Right lobe of liver (tissue), 6 donors: ENCODE results near the gene NSL1. TPM values are rescaled to one million over a fixed set of nuclear protein-coding genes. Genes with fewer than 3 reads are reported as not detected.

Experiments
- ATAC-seq, 4 donors: fragments of 200-7000 bp; cut with Tn5 transposase; one replicate each; pipeline ENCODE4 v1.9.1; 2020; ENCODE audit warnings: mild to moderate bottlenecking in 4 of 4, moderate library complexity in 4 of 4
- DNase-seq, 3 donors: peaks; one replicate each; pipeline ENCODE4 v3.0.0-alpha.2; 2020
- H3K27ac ChIP-seq, 3 donors: fragments of 200-600 bp; one replicate each; pipeline ENCODE4 v1.8.0; 2022
- H3K27me3 ChIP-seq, 2 donors: fragments of 200-600 bp; one replicate each; pipeline ENCODE4 v1.8.0; 2022
- H3K36me3 ChIP-seq, 4 donors: fragments of 200-600 bp; sonication (generic) in 1 of 4; one replicate each; pipeline versions ENCODE4 v1.5.1 to v1.8.0; 2017 to 2022; ENCODE audit warnings: control low read depth in 1 of 4
- H3K4me1 ChIP-seq, 4 donors: fragments of 200-600 bp; sonication (generic) in 1 of 4; one replicate each; pipeline versions ENCODE4 v1.5.1 to v1.8.0; 2017 to 2022; ENCODE audit warnings: control low read depth in 1 of 4
- H3K4me3 ChIP-seq, 3 donors: fragments of 200-600 bp; one replicate each; pipeline ENCODE4 v1.8.0; 2022
- H3K9me3 ChIP-seq, 4 donors: fragments of 200-600 bp; sonication (generic) in 1 of 4; one replicate each; pipeline versions ENCODE4 v1.5.1 to v1.8.0; 2017 to 2022; ENCODE audit warnings: control low read depth in 1 of 4
- POLR2A ChIP-seq: fragments of 450-650 bp; IDR thresholded peaks from one replicate; pipeline ENCODE4 v1.6.1; 2017; ENCODE audit warnings: antibody characterized with exemption, mild to moderate bottlenecking
- WGBS: methylation state at CpG from one replicate; pipeline ENCODE4 v1.1.6; 2018; ENCODE audit warnings: low coverage, low lambda C conversion rate; ENCODE audit not compliant: insufficient coverage; ENCODE audit errors: missing lambda C conversion rate; 5-methylcytosine and 5-hydroxymethylcytosine counted together
- intact Hi-C, 2 donors: fragments of 100-400 bp; cut with DNase I; formaldehyde crosslinking; loops; one replicate each; pipeline versions ENCODE4 v1.11.2 to v1.14.1; 2022
- total RNA-seq, 6 experiments: library from RNA; depleted of rRNA in 2 of 6; stranded (reverse); fragments of >200 nt in 2 of 6; fragmentation: NEBNext Ultra II Directional in 3 of 6; extraction: Animal tissue kit (Norgen Biotek cat#: 25700) in 3 of 6; gene quantifications; one replicate each; pipeline versions ENCODE4 v1.1.0 to v1.2.4, GENCODE V29; 2016 to 2023
- TF ChIP-seq, protein P1 (sequence below), 4 donors: fragments of 200-600 bp in 3 of 4; fragments of 450-650 bp in 1 of 4; IDR thresholded peaks; one replicate each; pipeline versions ENCODE4 v1.5.1 to v1.8.0; 2016 to 2022; ENCODE audit warnings: antibody characterized with exemption in 4 of 4, mild to moderate bottlenecking in 2 of 4
- donor health status: DM: no; HTN: yes; CAD: no.
- donor health status: DM: no; HTN: no; CAD: no.
- donor health status: DM: no; HTN: no; CAD: no.
- donor health status: DM: no; HTN: yes; CAD: no.
- donor health status: DM: no; HTN: yes; CAD: no.

NSL1 gene
- total RNA-seq, 6 experiments from 2014 or later: 13.3 to 26.5 (median 16.2) TPM

DNA sequence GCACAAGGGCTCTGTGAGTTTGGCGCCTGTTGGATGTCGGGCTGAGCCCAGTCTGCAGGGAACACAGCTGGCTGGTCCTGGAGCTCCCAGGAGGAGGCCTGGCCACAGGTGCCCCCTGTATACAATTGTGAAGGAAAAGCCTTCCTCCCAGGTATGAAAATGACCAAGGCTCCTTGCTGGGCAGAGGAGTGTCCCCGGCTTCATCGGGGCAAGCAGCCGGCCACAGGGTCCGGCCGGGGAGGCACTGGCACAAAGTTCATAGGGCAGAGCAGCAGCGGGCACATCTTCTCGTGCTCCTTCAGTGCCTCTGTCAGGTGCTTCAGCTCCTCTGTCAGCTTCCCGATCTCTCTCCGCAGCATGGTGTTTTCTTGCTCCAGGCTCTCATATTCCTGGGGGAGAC lies 105.0 kb downstream of the NSL1 start:
- WGBS: 72% methylated on average over 3 of the region's 11 CpGs
- Histone ChIP-seq H3K27ac (no peak overlapping the region), H3K4me3 (no peak overlapping the region), H3K4me1 (no peaks in the 10 kb centered on the region), H3K36me3 (no peaks in the 10 kb centered on the region), H3K9me3 (no peaks in the 10 kb centered on the region), H3K27me3 (no peaks in the 10 kb centered on the region)
- DNase-seq (no peak), ATAC-seq (no peak)
- TF ChIP-seq, protein P1, sequence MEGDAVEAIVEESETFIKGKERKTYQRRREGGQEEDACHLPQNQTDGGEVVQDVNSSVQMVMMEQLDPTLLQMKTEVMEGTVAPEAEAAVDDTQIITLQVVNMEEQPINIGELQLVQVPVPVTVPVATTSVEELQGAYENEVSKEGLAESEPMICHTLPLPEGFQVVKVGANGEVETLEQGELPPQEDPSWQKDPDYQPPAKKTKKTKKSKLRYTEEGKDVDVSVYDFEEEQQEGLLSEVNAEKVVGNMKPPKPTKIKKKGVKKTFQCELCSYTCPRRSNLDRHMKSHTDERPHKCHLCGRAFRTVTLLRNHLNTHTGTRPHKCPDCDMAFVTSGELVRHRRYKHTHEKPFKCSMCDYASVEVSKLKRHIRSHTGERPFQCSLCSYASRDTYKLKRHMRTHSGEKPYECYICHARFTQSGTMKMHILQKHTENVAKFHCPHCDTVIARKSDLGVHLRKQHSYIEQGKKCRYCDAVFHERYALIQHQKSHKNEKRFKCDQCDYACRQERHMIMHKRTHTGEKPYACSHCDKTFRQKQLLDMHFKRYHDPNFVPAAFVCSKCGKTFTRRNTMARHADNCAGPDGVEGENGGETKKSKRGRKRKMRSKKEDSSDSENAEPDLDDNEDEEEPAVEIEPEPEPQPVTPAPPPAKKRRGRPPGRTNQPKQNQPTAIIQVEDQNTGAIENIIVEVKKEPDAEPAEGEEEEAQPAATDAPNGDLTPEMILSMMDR (IDR thresholded peaks at IDR 0.05): no peak
- TF ChIP-seq POLR2A: no peak
- intact Hi-C loops: no loop called here

DNA sequence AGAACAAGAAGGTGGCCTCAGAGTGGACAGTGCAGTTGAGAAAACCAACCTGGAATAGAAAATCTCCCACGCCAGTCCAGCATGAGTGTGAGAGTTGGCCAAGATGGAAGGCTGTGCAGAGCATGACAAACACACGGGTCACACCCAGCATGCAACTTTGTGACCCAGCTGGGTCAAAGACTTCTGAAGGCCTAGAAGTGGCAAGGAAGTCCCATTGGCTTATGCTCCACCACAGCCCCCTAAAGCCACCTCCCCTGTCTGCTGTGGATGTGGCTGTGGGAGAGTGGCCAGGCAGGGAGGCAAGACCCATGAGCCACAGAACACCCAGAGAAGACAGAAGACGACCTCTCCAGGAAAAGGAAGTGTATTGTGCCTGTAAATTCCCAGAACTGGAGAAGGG lies 105.5 kb downstream of the NSL1 start:
- Histone ChIP-seq H3K36me3 (no peaks in the 10 kb centered on the region), H3K9me3 (no peaks in the 10 kb centered on the region), H3K4me3 (no peak overlapping the region), H3K4me1 (no peaks in the 10 kb centered on the region), H3K27me3 (no peaks in the 10 kb centered on the region), H3K27ac (no peak overlapping the region)
- ATAC-seq (no peak), DNase-seq (no peak)
- WGBS: 58% methylated on average over 2 of the region's 3 CpGs
- intact Hi-C loops: no loop called here
- TF ChIP-seq POLR2A: no peak
- TF ChIP-seq, protein P1 (IDR thresholded peaks at IDR 0.05): no peak

DNA sequence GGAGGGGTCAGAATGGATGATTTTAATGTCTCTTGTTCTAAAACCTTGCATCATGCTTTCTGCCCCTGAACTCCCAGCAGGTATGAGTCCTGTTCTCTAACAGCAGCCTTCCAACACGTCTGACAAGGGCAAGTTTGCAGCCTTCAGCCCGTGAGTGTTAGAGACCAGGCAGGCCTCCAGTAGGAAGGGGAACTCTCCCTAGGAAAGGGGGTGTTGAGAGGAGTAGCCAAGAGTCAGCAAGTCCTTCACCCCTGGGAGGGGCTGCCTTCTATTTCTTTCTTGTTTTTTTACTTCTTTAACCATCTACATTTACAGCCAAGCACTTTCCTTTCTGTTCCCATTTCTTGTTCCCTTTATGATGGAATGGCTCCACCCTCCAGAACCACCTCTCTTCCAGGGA lies 106.1 kb downstream of the NSL1 start:
- TF ChIP-seq POLR2A: no peak
- TF ChIP-seq, protein P1 (IDR thresholded peaks at IDR 0.05): no peak
- H3K27ac ChIP-seq: no peak overlapping the region
- H3K9me3 ChIP-seq: no peaks in the 10 kb centered on the region
- H3K27me3 ChIP-seq: no peaks in the 10 kb centered on the region
- DNase-seq: no peak
- no peaks in the 10 kb centered on the region for H3K36me3 ChIP-seq
- intact Hi-C loops: no loop called here
- 32% methylated on average over 2 of the region's 2 CpGs for WGBS
- H3K4me3 ChIP-seq: no peak overlapping the region
- no peaks in the 10 kb centered on the region for H3K4me1 ChIP-seq
- ATAC-seq: peak in 1 of 4 donors; percentile 46

DNA sequence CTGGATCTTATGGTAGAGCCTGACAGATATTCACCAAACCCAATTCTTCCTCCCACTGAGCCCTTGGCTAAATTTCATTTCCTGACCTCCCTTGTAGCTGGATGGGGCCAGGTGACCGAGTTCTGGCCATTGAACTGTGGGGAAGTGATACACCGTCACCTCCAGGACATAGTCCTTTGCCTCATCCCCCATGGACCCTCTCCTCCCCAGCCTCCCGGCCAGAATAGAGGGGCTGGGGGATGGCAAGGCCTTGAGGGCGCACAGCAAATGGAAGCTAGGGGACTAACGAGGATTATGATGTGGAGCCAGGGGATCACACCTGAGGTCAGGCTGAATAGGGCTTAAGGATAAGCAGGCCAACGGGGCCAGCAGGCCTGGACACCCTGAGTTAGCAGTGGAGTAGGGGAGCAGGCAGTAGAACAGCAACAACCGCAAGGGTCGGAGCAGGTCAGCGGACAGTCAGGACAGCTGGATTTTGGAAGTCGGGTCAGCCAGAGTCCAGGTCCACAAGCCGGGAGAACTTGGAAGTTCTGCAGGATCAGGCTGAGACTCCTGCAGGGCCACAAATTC lies 107.0 kb downstream of the NSL1 start:
- H3K4me1 ChIP-seq: no peaks in the 10 kb centered on the region

More for the DNA sequence above, 107.0 kb downstream of the NSL1 start:
- no peak for DNase-seq
- no peaks in the 10 kb centered on the region for H3K36me3 ChIP-seq
- no peaks in the 10 kb centered on the region for H3K27me3 ChIP-seq
- H3K27ac ChIP-seq: no peak overlapping the region
- 83% methylated on average over 4 of the region's 11 CpGs for WGBS
- no peak for TF ChIP-seq POLR2A
- TF ChIP-seq, protein P1 (IDR thresholded peaks at IDR 0.05): no peak
- H3K4me3 ChIP-seq: no peak overlapping the region
- intact Hi-C loops: no loop called here
- no peaks in the 10 kb centered on the region for H3K9me3 ChIP-seq
- no peak for ATAC-seq
